Activated CD8-positive, alpha-beta memory T cell treated with anti-CD3 and anti-CD28 coated beads for 4 hours (primary cell): ENCODE data around the gene KIF3B.
"Not testable (repeated sequence)": the region's sequence is repeated elsewhere in the genome, so short reads cannot be mapped to it uniquely, and the experiment has no call there.

Experiments
- DNase-seq, 2 donors: peaks; one replicate each; pipeline ENCODE4 v3.0.0-alpha.2; 2020; ENCODE audit warnings: low read depth in 2 of 2

KIF3B gene

GRCh38 chr20:32330555-32330897 is 53.1 kb downstream of the KIF3B start:
- DNase-seq = no peak

- no peak for DNase-seq
Observed at GRCh38 chr20:32332614-32333013, 55.2 kb downstream of the KIF3B start.

GRCh38 chr20:32333181-32333987 is 55.9 kb downstream of the KIF3B start:
- DNase-seq = no peak

- DNase-seq = peak; percentile 17 to 41
Observed at GRCh38 chr20:32333988-32334885, 56.8 kb downstream of the KIF3B start.

GRCh38 chr20:32336918-32337347 is 59.5 kb downstream of the KIF3B start:
- DNase-seq = no peak

- no peak for DNase-seq
Observed at GRCh38 chr20:32337937-32338661, 60.6 kb downstream of the KIF3B start.

GRCh38 chr20:32338665-32339064 is 61.2 kb downstream of the KIF3B start:
- DNase-seq = no peak

- DNase-seq = no peak
Observed at GRCh38 chr20:32339116-32339515, 61.7 kb downstream of the KIF3B start.

- DNase-seq = not testable (repeated sequence)
Observed at GRCh38 chr20:32341053-32341452, 63.6 kb downstream of the KIF3B start.

GRCh38 chr20:32343439-32343838 is 66.0 kb downstream of the KIF3B start:
- DNase-seq = no peak

GRCh38 chr20:32344835-32345506 is 67.5 kb downstream of the KIF3B start:
- DNase-seq = no peak

GRCh38 chr20:32348207-32348606 is 70.8 kb downstream of the KIF3B start:
- no peak for DNase-seq

- no peak for DNase-seq
Observed at GRCh38 chr20:32350421-32350820, 73.0 kb downstream of the KIF3B start.

GRCh38 chr20:32352121-32352720 is 74.8 kb downstream of the KIF3B start:
- no peak for DNase-seq

- no peak for DNase-seq
Observed at GRCh38 chr20:32353848-32354496, 76.5 kb downstream of the KIF3B start.

GRCh38 chr20:32354592-32355416 is 77.4 kb downstream of the KIF3B start:
- DNase-seq = no peak

GRCh38 chr20:32355417-32355841 is 78.0 kb downstream of the KIF3B start:
- DNase-seq = no peak

- not testable (repeated sequence) for DNase-seq
Observed at GRCh38 chr20:32355907-32356621, 78.6 kb downstream of the KIF3B start.
